ENCODE results near the gene OTULIN. TPM values are rescaled to one million over a fixed set of nuclear protein-coding genes. Genes with fewer than 3 reads are reported as not detected.

The OTULIN gene
- total and polyA plus RNA-seq, 2 of the 13 experiments (the other 11 are each of a cell fraction or from before 2014, with no cell fraction given) = 7.0 to 34.8 TPM

- no peak for TF ChIP-seq TCF7 (IDR thresholded peaks at IDR 0.05; ENCODE audit: low read depth)
- TF ChIP-seq MEF2D (CRISPR knock-in tag; IDR thresholded peaks at IDR 0.05) = no peak
- TF ChIP-seq, protein P1, sequence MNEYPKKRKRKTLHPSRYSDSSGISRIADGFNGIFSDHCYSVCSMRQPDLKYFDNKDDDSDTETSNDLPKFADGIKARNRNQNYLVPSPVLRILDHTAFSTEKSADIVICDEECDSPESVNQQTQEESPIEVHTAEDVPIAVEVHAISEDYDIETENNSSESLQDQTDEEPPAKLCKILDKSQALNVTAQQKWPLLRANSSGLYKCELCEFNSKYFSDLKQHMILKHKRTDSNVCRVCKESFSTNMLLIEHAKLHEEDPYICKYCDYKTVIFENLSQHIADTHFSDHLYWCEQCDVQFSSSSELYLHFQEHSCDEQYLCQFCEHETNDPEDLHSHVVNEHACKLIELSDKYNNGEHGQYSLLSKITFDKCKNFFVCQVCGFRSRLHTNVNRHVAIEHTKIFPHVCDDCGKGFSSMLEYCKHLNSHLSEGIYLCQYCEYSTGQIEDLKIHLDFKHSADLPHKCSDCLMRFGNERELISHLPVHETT (CRISPR knock-in tag; conservative IDR thresholded peaks at IDR 0.05) = no peak
- TF ChIP-seq ZNF773 (CRISPR knock-in tag; IDR thresholded peaks at IDR 0.05; ENCODE audit: borderline replicate concordance) = no peak
- TF ChIP-seq, protein P2, sequence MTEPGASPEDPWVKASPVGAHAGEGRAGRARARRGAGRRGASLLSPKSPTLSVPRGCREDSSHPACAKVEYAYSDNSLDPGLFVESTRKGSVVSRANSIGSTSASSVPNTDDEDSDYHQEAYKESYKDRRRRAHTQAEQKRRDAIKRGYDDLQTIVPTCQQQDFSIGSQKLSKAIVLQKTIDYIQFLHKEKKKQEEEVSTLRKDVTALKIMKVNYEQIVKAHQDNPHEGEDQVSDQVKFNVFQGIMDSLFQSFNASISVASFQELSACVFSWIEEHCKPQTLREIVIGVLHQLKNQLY (CRISPR knock-in tag; IDR thresholded peaks at IDR 0.05) = no peak
- TF ChIP-seq PRMT3 (CRISPR knock-in tag; IDR thresholded peaks at IDR 0.05; ENCODE audit: borderline replicate concordance, low read depth) = no peak
- TF ChIP-seq ZNF879 (CRISPR knock-in tag; IDR thresholded peaks at IDR 0.05) = no peak
- no peak for TF ChIP-seq FOXM1 (CRISPR knock-in tag; IDR thresholded peaks at IDR 0.05)
- TF ChIP-seq TBX2 (CRISPR knock-in tag; IDR thresholded peaks at IDR 0.05; ENCODE audit: borderline replicate concordance) = no peak; the same call in 1 of the 2 replicates
- no peak for TF ChIP-seq ZNF709 (CRISPR knock-in tag; IDR thresholded peaks at IDR 0.05)
- TF ChIP-seq ZNF331 (CRISPR knock-in tag; IDR thresholded peaks at IDR 0.05) = peak; percentile 69; the same call in 1 of the 2 replicates
- TF ChIP-seq ZNF513 (CRISPR knock-in tag; conservative IDR thresholded peaks at IDR 0.05) = no peak
- TF ChIP-seq, protein P3, sequence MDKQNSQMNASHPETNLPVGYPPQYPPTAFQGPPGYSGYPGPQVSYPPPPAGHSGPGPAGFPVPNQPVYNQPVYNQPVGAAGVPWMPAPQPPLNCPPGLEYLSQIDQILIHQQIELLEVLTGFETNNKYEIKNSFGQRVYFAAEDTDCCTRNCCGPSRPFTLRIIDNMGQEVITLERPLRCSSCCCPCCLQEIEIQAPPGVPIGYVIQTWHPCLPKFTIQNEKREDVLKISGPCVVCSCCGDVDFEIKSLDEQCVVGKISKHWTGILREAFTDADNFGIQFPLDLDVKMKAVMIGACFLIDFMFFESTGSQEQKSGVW (CRISPR knock-in tag; IDR thresholded peaks at IDR 0.05; ENCODE audit: borderline replicate concordance) = no peak
- no peak for TF ChIP-seq BORCS8-MEF2B (CRISPR knock-in tag; IDR thresholded peaks at IDR 0.05)
- TF ChIP-seq YEATS4 (CRISPR knock-in tag; IDR thresholded peaks at IDR 0.05; ENCODE audit: borderline replicate concordance) = no peak
- no peak for TF ChIP-seq ATAD3A (CRISPR knock-in tag; IDR thresholded peaks at IDR 0.05)
- no peak for TF ChIP-seq DMAP1 (CRISPR knock-in tag; IDR thresholded peaks at IDR 0.05)
- TF ChIP-seq ZFAT (CRISPR knock-in tag; conservative IDR thresholded peaks at IDR 0.05) = no peak
- no peak for TF ChIP-seq REXO4 (CRISPR knock-in tag; IDR thresholded peaks at IDR 0.05; ENCODE audit: borderline replicate concordance)
- peak; percentile 55; the same call in 1 of the 2 replicates for TF ChIP-seq MIXL1 (CRISPR knock-in tag; IDR thresholded peaks at IDR 0.05)
- TF ChIP-seq TBP (CRISPR knock-in tag; IDR thresholded peaks at IDR 0.05) = no peak
- no peak for TF ChIP-seq KAT2B (IDR thresholded peaks at IDR 0.05; ENCODE audit: borderline replicate concordance, low read depth, low read length)
- TF ChIP-seq HMGA1 (CRISPR knock-in tag; conservative IDR thresholded peaks at IDR 0.05) = no peak
- no peak for TF ChIP-seq ZNF362 (CRISPR knock-in tag; IDR thresholded peaks at IDR 0.05; ENCODE audit: borderline replicate concordance)
- no peak for TF ChIP-seq SETDB1 (CRISPR knock-in tag; IDR thresholded peaks at IDR 0.05; ENCODE audit: borderline replicate concordance)
- TF ChIP-seq NFYC (CRISPR knock-in tag; IDR thresholded peaks at IDR 0.05) = no peak
- no peak for TF ChIP-seq NPAS2 (CRISPR knock-in tag; IDR thresholded peaks at IDR 0.05; ENCODE audit: borderline replicate concordance)
Measured at GRCh38 chr5:14744296-14745187, 80.0 kb downstream of the OTULIN start (continued).

Data from HepG2 (cell line).